GM19328 (cell line): ENCODE results near the gene C10orf95.
A peak's percentile ranks its signal among the peaks of the same experiment; 100 is the strongest.
"Not testable (repeated sequence)": the region's sequence is repeated elsewhere in the genome, so short reads cannot be mapped to it uniquely, and the experiment has no call there.

Source experiments
- ATAC-seq: cut with Tn5 transposase; IDR thresholded peaks from one replicate; pipeline ENCODE4 v1.9.1; 2021; ENCODE audit warnings: mild to moderate bottlenecking, moderate library complexity; ENCODE audit not compliant: unreplicated experiment

C10orf95 gene

GRCh38 chr10:102467318-102467717 lies 16.0 kb upstream of the C10orf95 start:
- ATAC-seq, result no peak

- no peak for ATAC-seq
Observed at GRCh38 chr10:102465466-102465865, 14.1 kb upstream of the C10orf95 start.

- ATAC-seq, result no peak
Observed at GRCh38 chr10:102463983-102464382, 12.6 kb upstream of the C10orf95 start.

- no peak for ATAC-seq
Observed at GRCh38 chr10:102462512-102463054, 11.2 kb upstream of the C10orf95 start.

GRCh38 chr10:102461187-102462054 lies 10.1 kb upstream of the C10orf95 start:
- ATAC-seq, result peak; percentile 78

- ATAC-seq, result no peak
Observed at GRCh38 chr10:102460836-102461186, 9.5 kb upstream of the C10orf95 start.

- ATAC-seq, result no peak
Observed at GRCh38 chr10:102458656-102459055, 7.3 kb upstream of the C10orf95 start.

GRCh38 chr10:102457591-102458150 lies 6.3 kb upstream of the C10orf95 start:
- ATAC-seq, result no peak

- ATAC-seq, result no peak
Observed at GRCh38 chr10:102455893-102456471, 4.6 kb upstream of the C10orf95 start.

GRCh38 chr10:102454662-102455487 lies 3.5 kb upstream of the C10orf95 start:
- not testable (repeated sequence) for ATAC-seq

- ATAC-seq, result no peak
Observed at GRCh38 chr10:102453502-102453901, 2.2 kb upstream of the C10orf95 start.

GRCh38 chr10:102452672-102453340 lies 1.5 kb upstream of the C10orf95 start:
- ATAC-seq, result no peak

GRCh38 chr10:102450374-102451104 lies 804 bp downstream of the C10orf95 start:
- peak; percentile 76 for ATAC-seq

GRCh38 chr10:102450124-102450373 lies 1.3 kb downstream of the C10orf95 start:
- ATAC-seq, result no peak

GRCh38 chr10:102449321-102450123 lies 1.8 kb downstream of the C10orf95 start:
- ATAC-seq, result peak; percentile 41

GRCh38 chr10:102444851-102445250 lies 6.5 kb downstream of the C10orf95 start:
- ATAC-seq, result no peak

- no peak for ATAC-seq
Observed at GRCh38 chr10:102438374-102438773, 13.0 kb downstream of the C10orf95 start.

GRCh38 chr10:102437515-102437914 lies 13.8 kb downstream of the C10orf95 start:
- no peak for ATAC-seq

GRCh38 chr10:102436312-102436711 lies 15.0 kb downstream of the C10orf95 start:
- ATAC-seq, result no peak
